Epithelial cell of esophagus (primary cell): ENCODE results near the gene L2HGDH.
"Not testable (repeated sequence)": the region's sequence is repeated elsewhere in the genome, so short reads cannot be mapped to it uniquely, and the experiment has no call there.

Experiments
- DNase-seq: peaks from one replicate; pipeline ENCODE4 v3.0.0; 2010; ENCODE audit warnings: low read depth
- H3K4me3 ChIP-seq: 2 replicates; pipeline ENCODE4 v1.5.1; 2011; ENCODE audit warnings: mild to moderate bottlenecking, low read length, control low read depth
- TF ChIP-seq, protein P1 (sequence below): IDR thresholded peaks from 2 replicates; pipeline ENCODE4 v1.5.1; 2011; ENCODE audit warnings: low read depth, mild to moderate bottlenecking, low read length, control low read depth, inconsistent platforms; ENCODE audit not compliant: insufficient read depth; ENCODE audit errors: missing control alignments

Gene L2HGDH

GRCh38 chr14:50318031-50318626 lies 6.1 kb upstream of the L2HGDH start:
- peak; percentile 62 for DNase-seq
- H3K4me3 ChIP-seq = no peak overlapping the region
- TF ChIP-seq, protein P1, sequence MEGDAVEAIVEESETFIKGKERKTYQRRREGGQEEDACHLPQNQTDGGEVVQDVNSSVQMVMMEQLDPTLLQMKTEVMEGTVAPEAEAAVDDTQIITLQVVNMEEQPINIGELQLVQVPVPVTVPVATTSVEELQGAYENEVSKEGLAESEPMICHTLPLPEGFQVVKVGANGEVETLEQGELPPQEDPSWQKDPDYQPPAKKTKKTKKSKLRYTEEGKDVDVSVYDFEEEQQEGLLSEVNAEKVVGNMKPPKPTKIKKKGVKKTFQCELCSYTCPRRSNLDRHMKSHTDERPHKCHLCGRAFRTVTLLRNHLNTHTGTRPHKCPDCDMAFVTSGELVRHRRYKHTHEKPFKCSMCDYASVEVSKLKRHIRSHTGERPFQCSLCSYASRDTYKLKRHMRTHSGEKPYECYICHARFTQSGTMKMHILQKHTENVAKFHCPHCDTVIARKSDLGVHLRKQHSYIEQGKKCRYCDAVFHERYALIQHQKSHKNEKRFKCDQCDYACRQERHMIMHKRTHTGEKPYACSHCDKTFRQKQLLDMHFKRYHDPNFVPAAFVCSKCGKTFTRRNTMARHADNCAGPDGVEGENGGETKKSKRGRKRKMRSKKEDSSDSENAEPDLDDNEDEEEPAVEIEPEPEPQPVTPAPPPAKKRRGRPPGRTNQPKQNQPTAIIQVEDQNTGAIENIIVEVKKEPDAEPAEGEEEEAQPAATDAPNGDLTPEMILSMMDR = peak; percentile 60

DNA sequence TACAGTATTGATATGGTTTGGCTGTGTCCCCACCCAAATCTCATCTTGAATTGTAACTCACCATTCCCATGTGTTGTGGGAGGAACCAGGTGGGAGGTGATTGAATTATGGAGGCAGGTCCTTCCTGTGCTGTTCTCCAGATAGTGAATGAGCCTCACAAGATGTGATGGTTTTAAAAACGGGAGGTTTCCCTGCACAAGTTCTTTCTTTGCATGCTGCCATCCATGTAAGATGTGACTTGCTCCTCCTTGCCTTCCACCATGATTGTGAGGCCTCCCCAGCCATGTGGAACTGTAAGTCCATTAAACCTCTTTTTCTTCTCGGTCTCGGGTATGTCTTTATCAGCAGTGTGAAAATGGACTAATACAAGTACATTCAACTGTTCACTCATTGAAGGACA lies 2.1 kb upstream of the L2HGDH start:
- not testable (repeated sequence) for H3K4me3 ChIP-seq, DNase-seq

DNA sequence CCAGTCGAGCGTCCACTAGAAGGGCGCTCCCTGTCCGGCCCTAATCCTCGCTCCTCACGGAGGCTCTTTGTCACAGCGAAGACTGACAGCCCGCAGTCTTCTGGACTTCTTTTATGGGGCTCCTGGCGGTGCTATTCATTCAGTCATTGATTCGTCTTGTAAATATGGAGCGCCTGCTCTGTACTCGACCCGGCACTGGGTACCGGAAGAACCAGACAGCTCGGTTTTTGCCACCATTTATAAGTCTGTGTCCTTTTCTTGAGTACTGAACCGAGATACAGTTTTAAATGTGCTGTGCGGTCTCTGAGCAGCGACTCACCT lies 665 bp upstream of the L2HGDH start:
- peak; percentile 63 for DNase-seq
- TF ChIP-seq, protein P1 = no peak
- peak overlapping the region; percentile 77 for H3K4me3 ChIP-seq

GRCh38 chr14:50311337-50311971 lies 575 bp downstream of the L2HGDH start:
- TF ChIP-seq, protein P1 = peak; percentile 30
- peak; percentile 13 for DNase-seq
- H3K4me3 ChIP-seq = peak overlapping the region; percentile 77

DNA sequence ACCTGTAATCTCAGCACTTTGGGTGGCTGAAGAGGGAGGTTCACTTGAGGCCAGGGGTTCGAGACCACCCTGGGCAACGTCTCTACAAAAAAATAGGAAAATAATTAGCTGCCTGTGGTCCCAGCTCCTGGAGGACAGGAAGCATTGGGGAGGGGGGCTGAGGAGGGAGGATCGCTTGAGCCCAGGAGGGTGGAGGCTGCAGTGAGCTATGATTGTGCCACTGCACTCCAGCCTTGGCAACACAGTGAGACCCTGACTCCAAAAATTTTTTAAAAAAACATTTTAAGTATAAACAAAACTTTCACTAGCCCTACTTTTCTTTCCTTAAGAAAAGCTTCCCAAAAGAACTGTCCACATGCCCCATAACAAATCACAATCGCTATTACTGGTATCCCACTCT lies 1.6 kb downstream of the L2HGDH start:
- no peak overlapping the region for H3K4me3 ChIP-seq
- DNase-seq = no peak
- TF ChIP-seq, protein P1 = no peak

DNA sequence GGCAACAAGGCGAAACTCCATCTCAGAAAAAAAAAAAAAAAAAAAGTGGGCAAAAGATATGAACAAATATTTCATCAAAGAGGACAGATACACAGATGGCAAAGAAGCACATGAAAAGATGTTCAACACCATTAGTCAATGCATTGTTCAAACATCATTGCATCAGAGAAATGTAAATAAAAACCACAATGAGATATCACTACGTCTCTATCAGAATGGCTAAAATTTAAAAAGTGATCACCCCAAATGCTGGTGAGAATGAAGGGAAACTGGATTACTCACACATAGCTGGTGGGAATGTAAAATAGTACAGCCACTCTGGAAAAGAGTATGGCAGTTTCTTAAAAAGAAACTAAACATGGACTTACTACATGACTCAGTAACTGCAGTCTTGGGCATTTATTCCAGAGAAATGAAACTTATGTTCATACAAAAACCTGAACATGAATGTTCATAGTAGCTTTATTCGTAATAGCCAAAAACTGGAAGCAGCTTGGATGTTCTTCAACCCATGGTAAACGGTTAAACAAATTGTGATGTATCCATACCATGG lies 3.6 kb downstream of the L2HGDH start:
- peak; percentile 18 for DNase-seq
- no peak overlapping the region for H3K4me3 ChIP-seq
- TF ChIP-seq, protein P1 = no peak

DNA sequence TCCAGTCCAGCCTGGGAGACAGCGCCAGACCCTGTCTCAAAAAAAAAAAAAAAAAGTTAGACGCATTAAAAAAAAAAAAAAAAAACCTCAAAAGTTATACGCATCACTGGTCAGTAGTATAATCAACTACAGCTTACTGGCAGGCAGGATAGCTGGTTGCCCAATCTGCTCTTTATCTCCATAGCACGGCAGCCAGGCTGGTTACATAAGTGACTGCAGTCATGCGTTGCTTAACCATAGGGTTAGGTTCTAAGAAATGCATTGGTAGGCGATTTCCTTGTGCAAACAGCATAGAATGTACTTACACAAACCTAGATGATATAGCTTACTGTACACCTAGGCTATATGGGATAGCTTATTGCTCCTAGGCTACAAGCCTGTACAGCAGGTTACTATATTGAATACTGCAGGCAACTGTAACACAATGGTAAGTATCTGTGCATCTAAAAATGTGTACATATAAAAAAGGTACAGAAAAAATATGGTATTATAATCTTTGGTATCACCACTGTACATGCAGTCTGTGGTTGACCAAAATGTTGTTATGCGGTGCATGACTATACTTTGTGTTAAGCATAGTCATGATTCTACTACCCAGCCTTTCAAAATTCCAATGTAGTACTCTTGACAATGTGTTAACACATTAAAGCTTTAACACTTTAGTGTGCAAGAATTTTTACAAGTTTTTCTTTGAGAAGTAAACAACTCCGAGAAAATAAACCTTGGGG lies 8.1 kb downstream of the L2HGDH start:
- TF ChIP-seq, protein P1 = no peak
- DNase-seq = peak; percentile 72
- H3K4me3 ChIP-seq = no peak overlapping the region
